ENCODE data around the gene EPHA3.

- TF ChIP-seq CTCF (conservative IDR thresholded peaks at IDR 0.05; ENCODE audit: low read length) (no peak), EZH2phosphoT487 (IDR thresholded peaks at IDR 0.05; ENCODE audit: borderline replicate concordance) (no peak)
Observed at GRCh38 chr3:89315750-89316470, 208.5 kb downstream of the EPHA3 start.
